GM12892 (cell line): Measurements from ENCODE around the gene PPP2R2C.

Experiments
- POLR2A ChIP-seq: IDR thresholded peaks from 2 replicates; pipeline ENCODE4 v1.6.1; 2011; ENCODE audit warnings: low read depth, low read length, control low read depth
- POLR2AphosphoS5 ChIP-seq: IDR thresholded peaks from 2 replicates; pipeline ENCODE4 v1.6.1; 2011; ENCODE audit warnings: low read depth, low read length, control low read depth
- TAF1 ChIP-seq: IDR thresholded peaks from 2 replicates; pipeline ENCODE4 v1.6.1; 2011; ENCODE audit warnings: low read depth, mild to moderate bottlenecking, control low read depth, low read length, borderline replicate concordance

- TF ChIP-seq POLR2A (no peak), POLR2AphosphoS5 (no peak), TAF1 (no peak)
Observed at GRCh38 chr4:6325788-6326290, 146.6 kb downstream of the PPP2R2C start.
